Tibial nerve (tissue), 4 donors: ENCODE results near the gene C1QTNF4.

Experiments
- EP300 ChIP-seq, 2 donors: sonication (generic); formaldehyde crosslinking; IDR thresholded peaks; one replicate each; pipeline ENCODE4 v1.6.1; 2017; ENCODE audit warnings: antibody characterized with exemption in 2 of 2, mild to moderate bottlenecking in 1 of 2
- POLR2A ChIP-seq, 2 donors: fragments of 450-650 bp; IDR thresholded peaks; one replicate each; pipeline ENCODE4 v1.6.1; 2017; ENCODE audit warnings: antibody characterized with exemption in 2 of 2, mild to moderate bottlenecking in 2 of 2, moderate library complexity in 2 of 2
- TF ChIP-seq, protein P1 (sequence below), 5 experiments: fragments of 200-600 bp in 3 of 5; fragments of 450-650 bp in 2 of 5; sonication (generic) in 3 of 5; IDR thresholded peaks; one replicate each; pipeline ENCODE4 v1.5.1; 2016 to 2019; ENCODE audit warnings: antibody characterized with exemption in 5 of 5, mild to moderate bottlenecking in 3 of 5, moderate library complexity in 2 of 5

DNA sequence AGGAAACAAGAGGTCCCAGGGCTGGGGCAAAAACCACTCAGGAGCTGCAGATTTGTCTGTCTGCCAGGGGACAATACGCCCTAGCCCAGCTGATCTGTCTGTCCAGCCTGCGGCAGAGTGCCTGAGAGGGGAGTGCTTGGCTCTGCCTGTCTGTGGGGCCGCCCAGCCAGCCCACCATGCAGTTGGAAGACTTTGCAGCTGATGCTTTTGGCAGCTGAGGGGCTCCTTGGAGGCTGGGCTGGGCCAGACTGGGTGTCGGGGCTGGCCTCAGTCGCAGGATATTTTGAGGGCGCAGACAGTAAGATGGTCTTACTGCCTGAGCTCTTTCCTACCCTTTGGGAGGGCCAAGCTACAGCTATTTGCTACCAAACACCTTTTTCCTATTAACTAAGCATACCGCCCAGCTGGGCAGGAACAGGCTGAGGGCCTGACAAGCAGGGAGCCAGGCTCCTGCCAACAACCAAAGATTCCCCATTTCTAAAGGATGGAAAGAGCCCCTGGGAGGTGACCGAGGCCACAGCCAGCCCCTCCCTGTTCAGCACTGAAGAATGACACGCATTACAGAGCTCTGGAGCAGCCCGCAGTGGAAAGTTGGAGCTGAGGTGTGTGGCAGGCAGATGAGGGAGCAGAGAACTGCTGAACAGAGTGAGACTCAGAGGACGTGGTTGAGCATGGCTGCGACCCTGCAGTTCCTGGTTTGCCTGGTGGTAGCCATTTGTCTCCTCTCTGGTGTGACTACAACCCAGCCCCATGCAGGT, 7.9 kb downstream of the C1QTNF4 start, which contains the start of gene FAM180B:
- no peak for TF ChIP-seq POLR2A (IDR thresholded peaks at IDR 0.05)
- TF ChIP-seq, protein P1, sequence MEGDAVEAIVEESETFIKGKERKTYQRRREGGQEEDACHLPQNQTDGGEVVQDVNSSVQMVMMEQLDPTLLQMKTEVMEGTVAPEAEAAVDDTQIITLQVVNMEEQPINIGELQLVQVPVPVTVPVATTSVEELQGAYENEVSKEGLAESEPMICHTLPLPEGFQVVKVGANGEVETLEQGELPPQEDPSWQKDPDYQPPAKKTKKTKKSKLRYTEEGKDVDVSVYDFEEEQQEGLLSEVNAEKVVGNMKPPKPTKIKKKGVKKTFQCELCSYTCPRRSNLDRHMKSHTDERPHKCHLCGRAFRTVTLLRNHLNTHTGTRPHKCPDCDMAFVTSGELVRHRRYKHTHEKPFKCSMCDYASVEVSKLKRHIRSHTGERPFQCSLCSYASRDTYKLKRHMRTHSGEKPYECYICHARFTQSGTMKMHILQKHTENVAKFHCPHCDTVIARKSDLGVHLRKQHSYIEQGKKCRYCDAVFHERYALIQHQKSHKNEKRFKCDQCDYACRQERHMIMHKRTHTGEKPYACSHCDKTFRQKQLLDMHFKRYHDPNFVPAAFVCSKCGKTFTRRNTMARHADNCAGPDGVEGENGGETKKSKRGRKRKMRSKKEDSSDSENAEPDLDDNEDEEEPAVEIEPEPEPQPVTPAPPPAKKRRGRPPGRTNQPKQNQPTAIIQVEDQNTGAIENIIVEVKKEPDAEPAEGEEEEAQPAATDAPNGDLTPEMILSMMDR (IDR thresholded peaks at IDR 0.05): no peak
- TF ChIP-seq EP300 (IDR thresholded peaks at IDR 0.05): peak in 1 of 2 donors; percentile 9
